GM21529 (cell line): ENCODE results near the gene FAM228B.

Experiments used
- ATAC-seq: cut with Tn5 transposase; IDR thresholded peaks from one replicate; pipeline ENCODE4 v1.9.1; 2021; ENCODE audit not compliant: unreplicated experiment

FAM228B gene

GRCh38 chr2:24200799-24201198, 77.5 kb downstream of the FAM228B start:
- no peak for ATAC-seq

DNA sequence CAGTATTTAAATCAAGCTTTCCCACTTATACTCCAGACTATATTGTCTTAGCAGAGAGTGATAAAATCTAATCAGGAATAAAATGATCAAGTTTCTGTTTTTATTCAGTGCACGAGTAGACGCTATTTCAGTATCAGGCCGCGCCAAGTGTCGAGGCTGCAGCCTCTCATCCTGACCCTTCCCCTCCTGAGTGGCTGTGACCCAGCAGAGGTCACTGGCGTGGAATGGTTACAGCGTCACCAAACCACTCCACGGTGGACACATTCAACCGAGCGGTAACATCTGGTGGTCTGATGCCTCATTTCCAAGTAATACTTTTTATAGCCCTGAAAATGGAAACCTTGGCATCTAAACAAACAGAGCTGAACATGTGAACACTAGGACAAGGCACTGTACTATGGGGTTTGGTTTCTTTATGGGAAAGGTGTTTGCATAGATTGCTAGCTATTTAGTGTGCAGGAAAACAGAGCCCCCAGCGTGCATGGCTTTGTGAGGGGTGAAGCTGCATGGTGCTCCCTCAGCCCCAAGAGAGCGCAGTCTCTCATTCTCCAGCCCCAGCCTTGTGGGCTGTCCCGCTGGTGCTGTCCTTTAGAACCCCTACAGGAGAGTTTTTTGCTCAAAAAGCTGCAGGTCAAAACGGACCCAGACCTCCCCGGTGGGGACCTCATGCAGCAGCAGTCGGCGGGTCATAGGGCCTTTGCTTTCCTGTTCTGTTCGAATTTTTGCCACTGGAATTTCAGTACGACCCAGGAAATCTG, 79.9 kb downstream of the FAM228B start:
- no peak for ATAC-seq

DNA sequence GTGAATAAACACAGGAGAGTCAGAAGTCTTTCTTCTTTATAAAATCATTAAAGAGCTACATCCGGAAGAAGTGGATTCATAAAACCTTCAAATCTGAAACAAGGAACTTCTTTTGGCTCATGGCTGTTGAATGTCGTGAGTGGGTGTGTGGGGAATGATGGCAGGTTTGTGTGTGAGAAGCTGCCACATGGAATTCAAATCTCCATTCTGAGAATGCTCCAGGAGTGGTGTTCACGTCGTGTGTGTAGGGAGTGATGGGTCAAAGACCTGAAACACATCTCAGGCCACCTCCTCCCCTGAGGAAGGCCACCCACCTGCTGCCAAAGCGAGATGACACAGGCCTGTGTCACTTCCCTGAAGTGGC, 80.5 kb downstream of the FAM228B start:
- ATAC-seq = no peak

GRCh38 chr2:24204505-24204904, 81.2 kb downstream of the FAM228B start:
- no peak for ATAC-seq

DNA sequence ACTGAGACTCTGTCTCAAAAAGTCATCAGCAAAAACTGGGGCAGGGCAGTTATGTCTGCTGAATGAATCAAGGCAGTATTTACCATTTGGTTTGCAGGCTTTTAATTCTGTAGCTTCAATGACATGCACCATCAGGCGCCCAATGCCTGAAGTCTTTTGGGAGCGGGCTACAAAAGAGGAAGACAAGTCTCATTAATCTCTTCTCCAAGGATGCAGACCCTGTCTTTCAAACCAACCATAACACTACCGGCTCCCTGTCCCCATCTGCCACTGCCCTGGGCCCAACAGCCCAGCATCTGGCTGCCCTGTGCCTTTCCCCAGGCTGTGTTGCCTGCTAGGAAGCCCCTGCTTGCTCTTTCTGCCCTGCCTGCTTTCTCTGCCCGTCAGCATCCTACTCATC, 81.9 kb downstream of the FAM228B start:
- no peak for ATAC-seq

- ATAC-seq = no peak
Observed at GRCh38 chr2:24206242-24206641, 83.0 kb downstream of the FAM228B start.

DNA sequence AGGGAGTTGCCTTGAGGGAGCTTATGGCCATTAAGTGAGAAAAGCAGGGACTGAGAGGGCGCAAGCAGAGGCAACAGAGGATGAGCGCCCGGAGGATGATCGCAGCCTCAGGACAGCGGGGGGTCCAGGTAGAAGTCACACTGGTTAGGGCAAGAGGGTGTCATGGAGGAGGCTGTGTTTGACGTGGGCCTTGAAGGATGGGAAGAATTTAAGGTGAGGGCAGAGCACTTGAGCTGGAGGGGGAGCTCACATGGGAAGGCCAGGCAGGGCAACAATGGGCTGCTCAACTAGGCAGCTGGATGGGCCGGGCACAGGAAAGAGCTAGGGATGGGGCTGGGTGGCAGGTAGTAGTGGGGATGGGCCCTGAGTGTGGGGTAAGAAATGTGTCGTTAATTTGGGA, 83.4 kb downstream of the FAM228B start:
- no peak for ATAC-seq

DNA sequence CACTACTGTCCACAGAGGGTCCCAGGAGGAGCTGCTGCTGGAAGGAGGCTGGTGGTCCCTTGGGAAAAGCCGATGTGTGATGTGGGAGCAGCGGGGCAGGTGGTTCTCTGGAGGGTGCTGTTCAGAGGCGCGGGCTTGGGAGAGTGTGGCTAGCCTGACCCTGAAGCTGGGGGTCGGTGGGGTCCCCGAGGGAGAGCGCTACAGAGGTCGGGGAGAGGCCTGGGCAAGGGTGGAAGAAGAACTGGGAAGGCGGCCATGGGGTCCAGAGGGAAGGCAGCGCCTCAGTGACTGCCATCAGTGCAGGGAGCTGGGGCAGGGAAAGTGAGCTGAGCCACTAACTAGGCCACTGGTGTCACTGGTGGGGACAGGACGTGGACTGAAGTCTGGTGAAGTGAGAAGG, 84.1 kb downstream of the FAM228B start:
- no peak for ATAC-seq

DNA sequence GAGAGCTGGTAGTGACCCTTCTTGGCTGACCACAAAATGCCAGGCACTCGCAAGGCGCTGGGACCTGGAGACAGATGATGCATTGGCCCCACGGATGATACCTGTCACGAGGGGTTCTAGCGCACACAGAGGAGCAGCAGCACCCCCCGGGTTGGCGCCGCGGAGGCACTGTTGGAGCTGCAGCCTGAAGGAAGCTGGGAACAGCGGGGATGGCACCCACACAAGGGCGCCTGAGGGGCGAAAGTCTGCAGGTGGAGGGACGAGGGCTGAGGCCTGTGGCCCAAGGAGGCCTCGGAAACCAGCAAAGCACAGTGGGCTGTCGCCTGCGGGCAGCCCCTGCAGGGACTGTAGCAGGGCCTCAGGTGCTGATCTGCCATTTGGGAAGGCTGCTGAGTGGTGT, 85.2 kb downstream of the FAM228B start:
- no peak for ATAC-seq

- ATAC-seq = no peak
Observed at GRCh38 chr2:24209389-24210105, 86.3 kb downstream of the FAM228B start.

- no peak for ATAC-seq
Observed at GRCh38 chr2:24210106-24210455, 86.8 kb downstream of the FAM228B start.

- ATAC-seq = no peak
Observed at GRCh38 chr2:24210723-24211122, 87.5 kb downstream of the FAM228B start.

- ATAC-seq = no peak
Observed at GRCh38 chr2:24211408-24211807, 88.1 kb downstream of the FAM228B start.

GRCh38 chr2:24214880-24215279, 91.6 kb downstream of the FAM228B start:
- peak; percentile 97 for ATAC-seq
